Naive thymus-derived CD4-positive, alpha-beta T cell (primary cell): Measurements from ENCODE around the gene FANCE. TPM values are rescaled to one million over a fixed set of nuclear protein-coding genes. Genes with fewer than 3 reads are reported as not detected.

ENCODE experiments used
- ATAC-seq: fragments of 150-1000 bp; cut with Tn5 transposase; 2 replicates; pipeline ENCODE4 v1.10.0; 2021; ENCODE audit warnings: mild to moderate bottlenecking, moderate library complexity
- CTCF ChIA-PET: fragments of 350-600 bp; sonication (Branson Sonifier 250); formaldehyde crosslinking; loops from one replicate; lab custom pipeline; 2021; ENCODE audit warnings: antibody characterized with exemption; lab: Charles Lee
- POLR2A ChIA-PET: fragments of 350-600 bp; sonication (Branson Sonifier 250); formaldehyde crosslinking; loops from one replicate; lab custom pipeline; 2021; ENCODE audit warnings: antibody characterized with exemption, inconsistent platforms; lab: Charles Lee
- DNase-seq, 9 donors: peaks; one replicate each; pipeline versions ENCODE4 v3.0.0 to v3.0.0-alpha.2; 2020 to 2022; ENCODE audit warnings: mixed read lengths in 1 of 9
- H3K27ac ChIP-seq: one replicate; pipeline ENCODE4 v1.7.0; 2013; ENCODE audit warnings: mild to moderate bottlenecking, low read depth, low read length, moderate library complexity
- H3K27me3 ChIP-seq, 2 donors: one replicate each; pipeline ENCODE4 v1.7.0; 2013; ENCODE audit warnings: low read length in 2 of 2, mild to moderate bottlenecking in 2 of 2, moderate library complexity in 2 of 2; ENCODE audit not compliant: control insufficient read depth in 2 of 2, insufficient read depth in 2 of 2
- H3K36me3 ChIP-seq, 3 experiments: 1 replicate in 2 of 3; 2 replicates in 1 of 3; pipeline ENCODE4 v1.7.0; 2013; ENCODE audit warnings: low read length in 3 of 3, mild to moderate bottlenecking in 3 of 3, moderate library complexity in 1 of 3; ENCODE audit not compliant: insufficient read depth in 3 of 3, control insufficient read depth in 2 of 3
- H3K4me1 ChIP-seq, 2 donors: one replicate each; pipeline ENCODE4 v1.7.0; 2013; ENCODE audit warnings: low read length in 2 of 2, mild to moderate bottlenecking in 2 of 2, moderate library complexity in 1 of 2; ENCODE audit not compliant: control insufficient read depth in 2 of 2, insufficient read depth in 2 of 2
- H3K4me3 ChIP-seq: 2 replicates; pipeline ENCODE4 v1.7.0; 2013; ENCODE audit warnings: mild to moderate bottlenecking, low read length
- H3K9me3 ChIP-seq, 3 experiments: 1 replicate in 2 of 3; 2 replicates in 1 of 3; pipeline ENCODE4 v1.7.0; 2013; ENCODE audit warnings: low read length in 3 of 3; ENCODE audit not compliant: control insufficient read depth in 2 of 3
- H3K27ac Mint-ChIP-seq, 9 donors: one replicate each; pipeline ENCODE4 v1.8.0; 2020 to 2022; ENCODE audit warnings: mixed read lengths in 9 of 9, mild to moderate bottlenecking in 8 of 9, moderate library complexity in 5 of 9, inconsistent platforms in 2 of 9
- H3K27me3 Mint-ChIP-seq, 5 donors: one replicate each; pipeline ENCODE4 v1.8.0; 2021 to 2022; ENCODE audit warnings: mixed read lengths in 5 of 5, mild to moderate bottlenecking in 1 of 5
- H3K36me3 Mint-ChIP-seq, 5 donors: one replicate each; pipeline ENCODE4 v1.8.0; 2020 to 2022; ENCODE audit warnings: mixed read lengths in 5 of 5, mild to moderate bottlenecking in 3 of 5, inconsistent platforms in 1 of 5
- H3K4me1 Mint-ChIP-seq, 7 donors: one replicate each; pipeline ENCODE4 v1.8.0; 2020 to 2022; ENCODE audit warnings: mixed read lengths in 7 of 7, mild to moderate bottlenecking in 3 of 7, inconsistent platforms in 1 of 7
- H3K4me3 Mint-ChIP-seq, 10 donors: one replicate each; pipeline ENCODE4 v1.8.0; 2020 to 2022; ENCODE audit warnings: mild to moderate bottlenecking in 10 of 10, mixed read lengths in 10 of 10, moderate library complexity in 6 of 10, inconsistent platforms in 2 of 10
- H3K9me3 Mint-ChIP-seq, 11 donors: one replicate each; pipeline ENCODE4 v1.8.0; 2020 to 2022; ENCODE audit warnings: mixed read lengths in 11 of 11, mild to moderate bottlenecking in 4 of 11, inconsistent platforms in 1 of 11, moderate library complexity in 1 of 11
- intact Hi-C, 2 donors: fragments of 100-400 bp; cut with micrococcal nuclease; formaldehyde crosslinking; loops; one replicate each; pipeline ENCODE4 v1.15.1; 2023
- polyA plus RNA-seq, 2 donors: library from polyadenylated mRNA; unstranded; fragments of 300-500 nt; fragmentation: Illumina TruSeq; gene quantifications; one replicate each; pipeline ENCODE4 v1.2.3, GENCODE V29; 2021
- total RNA-seq, 6 experiments: library from RNA in 5 of 6; stranded (reverse) in 5 of 6; gene quantifications; 1 replicate in 5 of 6; 2 replicates in 1 of 6; pipeline ENCODE4 v1.2.3 and lab custom pipeline; 2021 to 2026

Gene FANCE
- total and polyA plus RNA-seq, 7 experiments from 2014 or later: 3.1 to 12.0 (median 6.4) TPM

GRCh38 chr6:35471836-35472345 lies 19.8 kb downstream of the FANCE start:
- H3K27ac ChIP-seq: no peak overlapping the region
- intact Hi-C loops: no loop called here
- Mint-ChIP-seq H3K9me3 (peaks cover 0 to 2% (median 0%) of the 10 kb centered on the region in 11 donors), H3K4me3 (peak overlapping the region in 4 of 10 donors; percentile 3 to 93 (median 10)), H3K27ac (peak overlapping the region in 4 of 9 donors; percentile 9 to 59 (median 44)), H3K36me3 (peaks cover 9 to 27% (median 15%) of the 10 kb centered on the region in 5 donors), H3K27me3 (no peaks in the 10 kb centered on the region), H3K4me1 (peaks cover 25 to 59% (median 35%) of the 10 kb centered on the region in 7 donors)
- H3K27me3 ChIP-seq: no peaks in the 10 kb centered on the region
- H3K9me3 ChIP-seq: no peaks in the 10 kb centered on the region
- peaks cover 9 to 37% (median 19%) of the 10 kb centered on the region in 3 experiments for H3K36me3 ChIP-seq
- DNase-seq (no peak), ATAC-seq (no peak)
- H3K4me3 ChIP-seq: no peak overlapping the region
- peaks cover 11 to 27% of the 10 kb centered on the region in 2 donors for H3K4me1 ChIP-seq
- POLR2A ChIA-PET: interaction anchor here (0.5 to 1.2 kb wide), 7 partner anchors 20 to 175 kb away, joined by 3 to 6 read pairs (median 3); partner anchors contain the start of gene FANCE
- CTCF ChIA-PET: interaction anchor here (0.6 to 1.2 kb wide), 2 partner anchors 15 to 123 kb away, joined by 3 to 4 read pairs; no protein-coding TSS in a partner anchor

- ChIA-PET POLR2A (interaction anchor here (0.5 kb wide), 1 partner anchor 263 kb away, joined by 3 read pairs; the partner anchor contains the start of gene ARMC12), CTCF (interaction anchor here (1.2 kb wide), 1 partner anchor 10 kb away, joined by 4 read pairs; no protein-coding TSS in a partner anchor)
- H3K36me3 Mint-ChIP-seq: peaks cover 9 to 27% (median 15%) of the 10 kb centered on the region in 5 donors
- H3K27ac Mint-ChIP-seq: peak overlapping the region in 3 of 9 donors; percentile 42 to 70 (median 56)
- no peak for DNase-seq
- no peaks in the 10 kb centered on the region for H3K27me3 ChIP-seq
- no peaks in the 10 kb centered on the region for H3K9me3 ChIP-seq
- intact Hi-C loops: no loop called here
- H3K4me3 Mint-ChIP-seq: no peak overlapping the region
- H3K9me3 Mint-ChIP-seq: peaks cover 0 to 2% (median 0%) of the 10 kb centered on the region in 11 donors
- H3K27me3 Mint-ChIP-seq: no peaks in the 10 kb centered on the region
- peaks cover 6 to 27% of the 10 kb centered on the region in 2 donors for H3K4me1 ChIP-seq
- peaks cover 18 to 48% (median 28%) of the 10 kb centered on the region in 7 donors for H3K4me1 Mint-ChIP-seq
- H3K4me3 ChIP-seq: no peak overlapping the region
- no peak overlapping the region for H3K27ac ChIP-seq
- ATAC-seq: no peak
- H3K36me3 ChIP-seq: peaks cover 9 to 37% (median 19%) of the 10 kb centered on the region in 3 experiments
These were observed 21.1 kb downstream of the FANCE start for GRCh38 chr6:35473075-35473849.

GRCh38 chr6:35473850-35474130 lies 21.7 kb downstream of the FANCE start:
- intact Hi-C loops: no loop called here
- Histone ChIP-seq H3K4me1 (peaks cover 6 to 27% of the 10 kb centered on the region in 2 donors), H3K4me3 (no peak overlapping the region), H3K27me3 (no peaks in the 10 kb centered on the region), H3K27ac (no peak overlapping the region), H3K36me3 (peaks cover 9 to 36% (median 19%) of the 10 kb centered on the region in 3 experiments), H3K9me3 (no peaks in the 10 kb centered on the region)
- Mint-ChIP-seq H3K27ac (peak overlapping the region in 2 of 9 donors; percentile 56 to 70), H3K36me3 (peaks cover 9 to 24% (median 15%) of the 10 kb centered on the region in 5 donors), H3K4me1 (peaks cover 18 to 48% (median 28%) of the 10 kb centered on the region in 7 donors), H3K9me3 (peaks cover 0 to 2% (median 0%) of the 10 kb centered on the region in 11 donors), H3K27me3 (no peaks in the 10 kb centered on the region), H3K4me3 (no peak overlapping the region)
- no peak for ATAC-seq
- DNase-seq: no peak
- ChIA-PET POLR2A (interaction anchor here (0.6 kb wide), 1 partner anchor 175 kb away, joined by 4 read pairs; no protein-coding TSS in a partner anchor), CTCF (interaction anchor here (1.2 kb wide), 1 partner anchor 9 kb away, joined by 4 read pairs; no protein-coding TSS in a partner anchor)

- Histone ChIP-seq H3K9me3 (no peaks in the 10 kb centered on the region), H3K4me1 (peaks cover 6 to 26% of the 10 kb centered on the region in 2 donors), H3K27ac (no peak overlapping the region), H3K4me3 (no peak overlapping the region), H3K27me3 (no peaks in the 10 kb centered on the region), H3K36me3 (peaks cover 9 to 31% (median 19%) of the 10 kb centered on the region in 3 experiments)
- DNase-seq: no peak
- peak; percentile 24 for ATAC-seq
- Mint-ChIP-seq H3K4me1 (peaks cover 16 to 47% (median 25%) of the 10 kb centered on the region in 7 donors), H3K36me3 (peaks cover 8 to 22% (median 14%) of the 10 kb centered on the region in 5 donors), H3K27me3 (no peaks in the 10 kb centered on the region), H3K4me3 (no peak overlapping the region), H3K27ac (no peak overlapping the region), H3K9me3 (peaks cover 0 to 2% (median 0%) of the 10 kb centered on the region in 11 donors)
- CTCF ChIA-PET: no interaction called here
- POLR2A ChIA-PET: interaction anchor here (0.6 kb wide), 1 partner anchor 176 kb away, joined by 4 read pairs; no protein-coding TSS in a partner anchor
- intact Hi-C loops: no loop called here
These were observed 22.2 kb downstream of the FANCE start for GRCh38 chr6:35474131-35474941.

GRCh38 chr6:35474942-35475570 lies 22.9 kb downstream of the FANCE start:
- peaks cover 5 to 26% (median 19%) of the 10 kb centered on the region in 3 experiments for H3K36me3 ChIP-seq
- Mint-ChIP-seq H3K9me3 (peaks cover 0 to under 1% (median 0%) of the 10 kb centered on the region in 11 donors), H3K36me3 (peaks cover under 1 to 14% (median 6%) of the 10 kb centered on the region in 5 donors), H3K27ac (peak overlapping the region in 1 of 9 donors; percentile 13), H3K4me3 (no peak overlapping the region), H3K27me3 (no peaks in the 10 kb centered on the region), H3K4me1 (peaks cover 9 to 39% (median 18%) of the 10 kb centered on the region in 7 donors)
- no peak overlapping the region for H3K4me3 ChIP-seq
- DNase-seq (no peak), ATAC-seq (peak; percentile 4)
- H3K4me1 ChIP-seq: peaks cover 0 to 18% of the 10 kb centered on the region in 2 donors
- ChIA-PET CTCF (no interaction called here), POLR2A (interaction anchor here (0.9 kb wide), 1 partner anchor 130 kb away, joined by 3 read pairs; no protein-coding TSS in a partner anchor)
- no peak overlapping the region for H3K27ac ChIP-seq
- no peaks in the 10 kb centered on the region for H3K27me3 ChIP-seq
- H3K9me3 ChIP-seq: no peaks in the 10 kb centered on the region
- intact Hi-C loops: no loop called here
